Skeletal muscle satellite cell (primary cell): ENCODE data around the gene MMP14.
"Not testable (repeated sequence)": the region's sequence is repeated elsewhere in the genome, so short reads cannot be mapped to it uniquely, and the experiment has no call there.

ENCODE experiments used
- H3K27me3 ChIP-seq: 2 replicates; pipeline ENCODE4 v1.7.0; 2013; ENCODE audit warnings: low read length; ENCODE audit not compliant: control insufficient read depth, insufficient read depth
- H3K36me3 ChIP-seq: 2 replicates; pipeline ENCODE4 v1.7.0; 2013; ENCODE audit warnings: mild to moderate bottlenecking, control low read depth, low read length; ENCODE audit not compliant: insufficient read depth
- H3K4me1 ChIP-seq: 2 replicates; pipeline ENCODE4 v1.7.0; 2013; ENCODE audit warnings: low read length; ENCODE audit not compliant: control insufficient read depth, insufficient read depth
- H3K4me2 ChIP-seq: 2 replicates; pipeline ENCODE4 v1.7.0; 2013; ENCODE audit warnings: mild to moderate bottlenecking, low read length
- H3K4me3 ChIP-seq: 2 replicates; pipeline ENCODE4 v1.7.0; 2013; ENCODE audit warnings: low read length
- H3K9ac ChIP-seq: 2 replicates; pipeline ENCODE4 v1.7.0; 2013; ENCODE audit warnings: mild to moderate bottlenecking, low read depth, low read length, moderate library complexity
- H3K9me3 ChIP-seq: replicated peaks from 2 replicates; pipeline ENCODE4 v1.7.0; 2013; ENCODE audit warnings: mild to moderate bottlenecking, control low read depth, low read length

Gene MMP14

DNA sequence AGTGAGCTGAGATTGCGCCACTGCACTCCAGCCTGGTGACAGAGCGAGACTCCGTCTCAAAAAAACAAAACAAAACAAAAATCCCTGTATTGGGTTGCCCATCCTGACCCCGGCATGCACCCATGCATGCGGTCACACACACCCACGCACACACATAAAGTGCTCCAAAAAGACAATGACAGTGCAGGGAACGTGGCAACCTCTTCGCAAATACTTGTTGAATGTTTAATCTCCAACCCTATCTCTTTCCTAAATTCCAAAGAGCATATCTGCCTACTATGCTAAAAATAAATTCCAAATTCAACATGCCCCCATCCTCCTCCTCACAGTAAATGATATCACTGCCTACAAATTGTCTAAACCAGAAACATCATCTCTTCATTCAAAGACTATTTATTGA lies 34.7 kb upstream of the MMP14 start:
- Histone ChIP-seq H3K9ac (no peak overlapping the region), H3K9me3 (no peaks in the 10 kb centered on the region), H3K36me3 (no peaks in the 10 kb centered on the region), H3K4me3 (no peak overlapping the region), H3K4me1 (no peaks in the 10 kb centered on the region), H3K4me2 (no peak overlapping the region), H3K27me3 (peaks cover 29% of the 10 kb centered on the region)

DNA sequence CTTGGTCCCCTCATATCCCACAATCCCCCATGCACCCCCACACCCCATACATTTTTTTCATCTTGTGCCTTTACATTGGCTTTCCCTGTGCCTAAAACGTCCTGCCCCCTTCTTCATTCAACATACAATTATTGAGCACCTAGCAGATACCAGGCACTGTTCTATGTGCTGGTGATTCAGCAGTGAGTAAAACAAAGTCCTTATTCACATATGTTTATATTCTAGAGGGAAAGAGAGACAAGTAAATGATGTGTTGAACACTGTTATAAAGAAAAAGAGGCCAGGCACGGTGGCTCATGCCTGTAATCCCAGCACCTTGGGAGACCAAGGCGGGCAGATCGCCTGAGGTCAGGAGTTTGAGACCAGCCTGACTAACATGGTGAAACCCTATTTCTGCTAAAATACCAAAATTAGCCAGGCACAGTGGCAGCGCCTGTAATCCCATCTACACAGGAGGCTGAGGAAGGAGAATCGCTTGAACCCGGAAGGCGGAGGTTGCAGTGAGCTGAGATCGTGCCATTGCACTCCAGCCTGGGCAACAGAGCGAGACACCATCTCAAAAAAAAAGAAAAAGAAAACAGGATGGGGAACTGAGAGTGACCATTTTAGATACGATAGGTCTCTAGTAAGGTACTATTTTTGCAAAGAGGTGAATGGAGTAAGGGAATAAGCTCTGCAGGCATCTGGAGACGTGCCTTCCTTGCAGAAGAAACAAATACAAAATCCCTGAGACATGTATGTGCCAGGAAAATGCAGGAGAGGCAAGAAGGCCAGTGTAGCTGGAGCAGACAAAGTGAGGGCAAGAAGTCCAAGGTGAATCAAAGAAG lies 33.3 kb upstream of the MMP14 start:
- no peak overlapping the region for H3K9ac ChIP-seq
- H3K4me2 ChIP-seq, result no peak overlapping the region
- H3K4me3 ChIP-seq, result no peak overlapping the region
- H3K27me3 ChIP-seq, result peaks cover 19% of the 10 kb centered on the region
- H3K4me1 ChIP-seq, result no peaks in the 10 kb centered on the region
- no peaks in the 10 kb centered on the region for H3K9me3 ChIP-seq
- no peaks in the 10 kb centered on the region for H3K36me3 ChIP-seq

DNA sequence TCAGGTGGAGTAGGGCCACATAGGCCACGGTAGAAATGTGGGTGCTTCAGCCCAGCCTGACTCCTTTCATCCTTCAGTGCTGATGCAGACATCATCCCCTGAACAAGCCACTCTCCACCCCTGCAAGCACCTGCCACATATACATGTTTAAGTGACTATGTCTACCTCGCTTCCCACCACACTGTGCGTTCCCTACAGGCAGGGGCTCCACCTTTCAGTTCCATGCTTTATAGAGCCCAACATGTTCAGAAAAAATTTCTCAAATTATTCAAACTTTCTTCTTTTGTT lies 32.8 kb upstream of the MMP14 start:
- Histone ChIP-seq H3K36me3 (no peaks in the 10 kb centered on the region), H3K9me3 (no peaks in the 10 kb centered on the region), H3K4me1 (no peaks in the 10 kb centered on the region), H3K9ac (no peak overlapping the region), H3K27me3 (peaks cover 13% of the 10 kb centered on the region), H3K4me2 (no peak overlapping the region), H3K4me3 (no peak overlapping the region)

DNA sequence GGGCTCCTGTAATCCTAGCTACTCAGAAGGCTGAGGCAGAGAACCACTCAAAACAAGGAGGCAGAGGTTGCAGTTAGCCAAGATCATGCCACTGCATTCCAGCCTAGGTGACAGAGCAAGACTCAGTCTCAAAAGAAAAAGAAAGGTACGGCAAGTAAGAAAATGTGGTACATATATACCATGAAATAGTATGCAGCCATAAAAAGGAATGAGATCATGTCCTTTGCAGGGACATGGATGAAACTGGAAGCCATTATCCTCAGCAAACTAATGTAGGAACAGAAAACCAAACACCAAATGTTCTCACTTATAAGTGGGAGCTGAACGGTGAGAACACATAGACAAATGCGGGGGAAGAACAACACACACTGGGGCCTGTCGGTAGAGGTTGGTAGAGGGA lies 31.1 kb upstream of the MMP14 start:
- H3K4me3 ChIP-seq, H3K9me3 ChIP-seq, H3K4me2 ChIP-seq, H3K4me1 ChIP-seq, H3K27me3 ChIP-seq, H3K36me3 ChIP-seq, H3K9ac ChIP-seq: not testable (repeated sequence)

DNA sequence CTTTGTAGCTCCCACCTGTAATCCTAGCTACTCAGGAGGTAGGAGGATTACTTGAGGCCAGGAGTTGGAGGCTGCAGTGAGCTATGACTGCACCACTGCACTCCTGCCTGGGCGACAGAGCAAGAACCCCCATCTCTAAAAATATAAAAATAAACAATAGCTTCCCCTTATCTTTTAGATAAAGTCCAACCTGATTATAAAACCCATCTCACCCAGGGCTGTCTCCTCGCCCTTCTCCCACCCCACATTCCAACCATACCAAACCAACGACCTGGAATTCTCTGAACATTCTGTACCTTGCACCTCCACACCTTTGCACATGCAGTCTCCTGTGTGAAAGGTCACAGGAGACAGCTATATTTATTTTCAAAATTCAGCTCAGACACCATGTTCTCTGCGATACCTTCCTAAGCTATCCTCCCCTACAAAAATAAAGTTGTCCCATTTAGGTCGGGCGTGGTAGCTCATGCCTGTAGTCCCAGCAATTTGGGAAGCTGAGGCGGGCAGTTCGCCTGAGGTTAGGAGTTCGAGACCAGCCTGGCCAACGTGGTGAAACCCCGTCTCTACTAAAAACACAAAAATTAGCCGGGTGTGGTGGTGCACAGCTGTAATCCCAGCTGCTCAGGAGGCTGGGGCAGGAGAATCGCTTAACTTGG lies 28.8 kb upstream of the MMP14 start:
- Histone ChIP-seq H3K9ac (no peak overlapping the region), H3K4me2 (no peak overlapping the region), H3K36me3 (no peaks in the 10 kb centered on the region), H3K9me3 (no peaks in the 10 kb centered on the region), H3K4me1 (no peaks in the 10 kb centered on the region), H3K4me3 (no peak overlapping the region), H3K27me3 (peaks cover 4% of the 10 kb centered on the region)

DNA sequence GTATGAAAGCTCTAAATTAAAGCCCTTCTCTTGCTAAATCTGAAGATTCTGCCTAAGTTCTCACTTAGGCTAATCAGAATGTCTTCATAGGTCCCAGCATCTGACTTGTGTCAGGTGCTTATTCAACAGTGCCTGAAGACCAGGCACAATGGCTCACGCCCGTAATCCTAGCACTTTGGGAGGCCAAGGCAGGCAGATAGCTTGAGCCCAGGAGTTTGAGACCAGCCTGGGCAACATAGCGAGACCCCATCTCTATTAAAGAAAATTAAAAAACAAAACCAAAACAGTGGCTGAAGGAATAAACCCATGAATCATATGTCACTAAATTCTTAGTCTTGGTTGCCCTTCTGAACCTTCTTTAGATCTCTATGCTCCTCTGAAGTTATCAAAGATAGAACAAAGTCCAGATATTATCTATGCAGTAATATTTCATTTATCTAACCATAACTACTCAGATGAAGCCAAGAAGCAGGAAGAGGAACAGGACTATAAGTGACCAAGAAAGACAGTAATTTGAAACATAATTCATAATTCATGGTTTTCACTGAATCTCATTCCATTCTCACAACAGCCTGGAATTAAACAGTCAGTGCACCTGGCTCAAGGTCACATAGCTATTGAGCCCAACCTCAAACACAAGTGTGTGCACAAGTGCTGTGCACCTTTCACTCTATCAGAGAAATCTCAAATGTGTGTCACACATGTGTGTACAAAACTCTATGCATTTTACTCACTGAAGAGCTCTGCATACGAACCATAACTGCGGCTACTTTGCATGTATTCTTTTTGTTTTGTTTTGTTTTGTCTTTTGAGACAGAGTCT lies 27.8 kb upstream of the MMP14 start:
- no peak overlapping the region for H3K9ac ChIP-seq

DNA sequence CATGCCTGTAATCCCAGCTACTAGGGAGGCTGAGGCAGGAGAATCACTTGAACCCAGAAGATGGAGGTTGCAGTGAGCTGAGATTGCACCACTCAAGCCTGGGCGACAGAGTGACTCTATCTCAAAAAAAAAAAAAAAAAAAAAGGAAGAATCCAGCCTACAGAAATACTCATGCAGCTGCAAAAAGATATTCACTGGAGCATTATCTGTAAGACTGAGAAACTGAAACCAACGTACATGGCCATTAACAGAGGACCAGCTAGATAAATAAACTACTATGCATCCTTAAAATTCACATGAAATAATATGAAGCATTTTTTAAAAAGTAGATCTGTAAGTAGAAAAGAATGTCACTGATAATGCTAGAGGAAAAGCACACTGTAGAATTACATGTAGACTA lies 24.7 kb upstream of the MMP14 start:
- Histone ChIP-seq H3K4me3 (no peak overlapping the region), H3K4me1 (peaks cover 8% of the 10 kb centered on the region), H3K9ac (no peak overlapping the region), H3K4me2 (no peak overlapping the region), H3K36me3 (no peaks in the 10 kb centered on the region), H3K9me3 (no peaks in the 10 kb centered on the region), H3K27me3 (no peaks in the 10 kb centered on the region)

More for the DNA sequence above, 27.8 kb upstream of the MMP14 start:
- no peak overlapping the region for H3K4me3 ChIP-seq
- peaks cover 1% of the 10 kb centered on the region for H3K27me3 ChIP-seq
- no peaks in the 10 kb centered on the region for H3K36me3 ChIP-seq
- no peaks in the 10 kb centered on the region for H3K9me3 ChIP-seq
- H3K4me2 ChIP-seq, result no peak overlapping the region
- H3K4me1 ChIP-seq, result no peaks in the 10 kb centered on the region

DNA sequence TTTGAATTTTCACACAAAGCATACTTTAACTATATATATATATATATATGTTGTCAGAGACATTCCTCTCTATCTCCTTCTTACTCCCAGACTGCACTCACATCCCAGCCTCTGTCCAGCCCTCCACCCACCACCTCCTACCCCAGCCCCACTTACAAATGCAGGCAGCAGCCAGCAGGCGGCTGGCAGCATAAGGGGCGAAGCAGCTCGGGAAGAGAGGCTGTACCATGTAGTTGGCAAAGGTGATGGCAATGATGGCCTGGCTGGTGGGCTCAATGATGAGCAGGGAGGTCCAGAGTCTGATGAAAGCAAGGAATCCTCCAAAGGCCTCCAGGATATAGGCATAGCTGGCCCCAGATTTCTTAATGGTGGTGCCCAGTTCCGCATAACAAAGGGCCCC lies 23.6 kb upstream of the MMP14 start:
- H3K27me3 ChIP-seq, result no peaks in the 10 kb centered on the region
- no peak overlapping the region for H3K4me2 ChIP-seq
- H3K4me1 ChIP-seq, result peaks cover 8% of the 10 kb centered on the region
- no peak overlapping the region for H3K4me3 ChIP-seq
- no peak overlapping the region for H3K9ac ChIP-seq
- no peaks in the 10 kb centered on the region for H3K9me3 ChIP-seq
- H3K36me3 ChIP-seq, result no peaks in the 10 kb centered on the region

DNA sequence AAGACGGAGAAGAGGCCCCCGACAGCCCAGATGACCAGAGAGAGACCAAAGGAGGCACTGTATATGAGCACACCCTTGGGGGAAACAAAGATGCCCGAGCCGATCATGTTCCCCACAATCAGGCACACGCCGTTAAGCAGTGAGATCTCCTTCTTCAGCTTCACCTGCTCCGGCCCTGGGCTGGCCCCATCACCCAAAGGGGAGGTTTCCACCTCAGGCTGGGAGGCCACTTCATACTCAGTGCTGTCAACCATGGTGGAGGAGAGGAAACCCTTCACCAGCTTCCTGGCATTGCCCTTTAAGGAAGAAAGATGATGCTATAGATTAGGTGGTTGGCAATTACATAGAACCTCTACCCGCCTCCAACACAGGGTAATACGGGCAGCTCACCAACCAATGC lies 23.2 kb upstream of the MMP14 start:
- Histone ChIP-seq H3K4me3 (no peak overlapping the region), H3K36me3 (no peaks in the 10 kb centered on the region), H3K4me2 (no peak overlapping the region), H3K9ac (no peak overlapping the region), H3K27me3 (no peaks in the 10 kb centered on the region), H3K4me1 (peaks cover 8% of the 10 kb centered on the region), H3K9me3 (no peaks in the 10 kb centered on the region)

DNA sequence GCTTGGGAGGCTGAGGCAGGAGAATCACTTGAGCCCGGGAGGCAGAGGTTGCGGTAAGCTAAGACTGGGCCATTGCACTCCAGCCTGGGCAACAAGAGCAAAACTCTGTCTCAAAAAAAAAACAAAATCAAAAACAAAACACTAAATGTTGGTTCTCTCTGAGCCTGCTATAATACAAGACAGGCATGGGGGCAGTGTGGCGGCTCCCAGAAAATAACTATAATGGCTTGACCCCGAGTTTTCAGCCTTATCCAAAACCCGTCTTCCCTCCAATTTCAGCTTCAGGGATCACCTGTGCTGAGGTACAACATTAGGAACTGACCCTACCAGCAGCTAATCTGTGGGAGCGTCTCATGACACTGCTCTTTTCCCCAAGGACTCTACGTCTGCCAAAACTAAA lies 22.0 kb upstream of the MMP14 start:
- Histone ChIP-seq H3K4me3 (no peak overlapping the region), H3K4me1 (peaks cover 13% of the 10 kb centered on the region), H3K9me3 (no peaks in the 10 kb centered on the region), H3K9ac (no peak overlapping the region), H3K4me2 (no peak overlapping the region), H3K27me3 (no peaks in the 10 kb centered on the region), H3K36me3 (no peaks in the 10 kb centered on the region)

DNA sequence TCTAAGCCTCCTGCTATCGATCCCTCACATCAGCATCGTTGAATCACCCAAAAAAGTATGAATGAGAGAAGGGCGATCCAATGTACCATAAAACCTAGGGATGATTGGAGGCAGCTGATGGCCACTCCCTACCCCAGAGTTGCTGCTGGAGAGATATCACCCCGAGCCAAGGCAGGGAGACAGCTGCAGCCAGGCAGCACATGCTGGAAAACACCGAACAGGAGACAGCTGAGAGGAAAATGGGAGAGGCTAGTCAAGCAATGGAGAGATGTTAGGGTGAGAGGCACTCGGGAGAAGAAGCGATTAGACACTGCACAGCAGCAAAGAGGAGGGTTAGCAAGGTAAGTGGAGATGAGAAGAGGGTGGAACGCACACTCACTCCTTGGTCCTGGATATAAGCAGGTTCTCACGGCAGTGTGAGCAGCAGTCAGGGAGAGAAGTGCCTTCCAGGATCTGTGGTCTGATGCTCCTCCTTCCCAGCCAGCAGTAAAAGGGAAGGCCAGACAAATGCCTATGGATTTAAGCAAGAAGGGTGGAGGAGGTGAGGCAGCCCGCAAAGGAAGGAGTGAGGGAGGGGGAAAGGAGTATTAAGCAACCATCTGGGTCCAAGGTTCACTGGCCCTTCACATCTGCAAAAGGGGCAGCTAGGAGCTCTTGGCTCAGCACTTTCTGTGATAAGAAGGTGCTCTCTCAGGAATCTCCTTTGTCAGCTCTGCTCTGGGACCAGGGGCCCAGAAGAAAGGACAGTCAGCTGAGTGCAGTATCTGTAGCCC lies 21.3 kb upstream of the MMP14 start, which contains the start of gene SLC7A7:
SLC7A7 (minus strand) TSS at position 495 of the 773 bp plus-strand sequence. CDS start 2,037 bp downstream, outside the sequence.
- Histone ChIP-seq H3K9me3 (no peaks in the 10 kb centered on the region), H3K4me2 (peak within 1 kb of the TSS; percentile 71), H3K36me3 (no peaks in the 10 kb centered on the region), H3K4me3 (peak within 1 kb of the TSS; percentile 47), H3K9ac (no peak within 1 kb of the TSS), H3K27me3 (no peaks in the 10 kb centered on the region), H3K4me1 (peaks cover 19% of the 10 kb centered on the region)
